GM23248 (cell line): Measurements from ENCODE around the gene IQCC. TPM values are rescaled to one million over a fixed set of nuclear protein-coding genes. Genes with fewer than 3 reads are reported as not detected.
A peak's percentile ranks its signal among the peaks of the same experiment; 100 is the strongest.

Experiments used
- DNase-seq: peaks from one replicate; pipeline ENCODE4 v3.0.0-alpha.2; 2015
- H2AFZ ChIP-seq: fragments of 200-600 bp; sonication (generic); 2 replicates; pipeline ENCODE4 v1.6.1; 2016; ENCODE audit warnings: antibody characterized with exemption
- H3F3A ChIP-seq: fragments of 200-600 bp; sonication (generic); 2 replicates; pipeline ENCODE4 v1.6.1; 2016; ENCODE audit warnings: mild to moderate bottlenecking, antibody characterized with exemption, mixed run types; ENCODE audit not compliant: insufficient read depth
- H3K27ac ChIP-seq: fragments of 200-600 bp; sonication (generic); 2 replicates; pipeline ENCODE4 v1.5.1; 2016; ENCODE audit warnings: mild to moderate bottlenecking
- H3K27me3 ChIP-seq: fragments of 200-600 bp; sonication (generic); replicated peaks from 2 replicates; pipeline ENCODE4 v1.6.1; 2016; ENCODE audit warnings: mild to moderate bottlenecking; ENCODE audit not compliant: insufficient read depth
- H3K36me3 ChIP-seq: fragments of 200-600 bp; sonication (generic); 2 replicates; pipeline ENCODE4 v1.6.1; 2016; ENCODE audit warnings: low read depth, mild to moderate bottlenecking
- H3K4me1 ChIP-seq: fragments of 200-600 bp; sonication (generic); 2 replicates; pipeline ENCODE4 v1.6.1; 2016; ENCODE audit warnings: mild to moderate bottlenecking; ENCODE audit not compliant: insufficient read depth
- H3K4me2 ChIP-seq: fragments of 200-600 bp; sonication (generic); one replicate; pipeline ENCODE4 v1.6.1; 2016; ENCODE audit warnings: mild to moderate bottlenecking; ENCODE audit not compliant: unreplicated experiment
- H3K4me3 ChIP-seq: fragments of 200-600 bp; sonication (generic); 2 replicates; pipeline ENCODE4 v1.5.1; 2016; ENCODE audit warnings: mild to moderate bottlenecking
- H3K79me2 ChIP-seq: fragments of 200-600 bp; sonication (generic); 2 replicates; pipeline ENCODE4 v1.6.1; 2016; ENCODE audit warnings: mild to moderate bottlenecking; ENCODE audit not compliant: insufficient read depth
- H3K9ac ChIP-seq: fragments of 200-600 bp; sonication (generic); 2 replicates; pipeline ENCODE4 v1.6.1; 2016; ENCODE audit warnings: mild to moderate bottlenecking
- H3K9me2 ChIP-seq: fragments of 200-600 bp; sonication (generic); 2 replicates; pipeline ENCODE4 v1.6.1; 2016; ENCODE audit warnings: mixed run types, mild to moderate bottlenecking, moderate library complexity; ENCODE audit not compliant: insufficient read depth
- H3K9me3 ChIP-seq: fragments of 200-600 bp; sonication (generic); one replicate; pipeline ENCODE4 v1.6.1; 2017; ENCODE audit warnings: low read depth
- H4K20me1 ChIP-seq: fragments of 200-600 bp; sonication (generic); 2 replicates; pipeline ENCODE4 v1.6.0; 2016; ENCODE audit not compliant: insufficient read depth
- EZH2 ChIP-seq: fragments of 200-600 bp; sonication (generic); IDR thresholded peaks from 2 replicates; pipeline ENCODE4 v1.6.1; 2018; ENCODE audit warnings: antibody characterized with exemption, mild to moderate bottlenecking; ENCODE audit not compliant: insufficient read depth, poor library complexity, severe bottlenecking
- EZH2phosphoT487 ChIP-seq: fragments of 200-600 bp; sonication (generic); IDR thresholded peaks from 2 replicates; pipeline ENCODE4 v1.6.1; 2018; ENCODE audit warnings: antibody characterized with exemption, moderate library complexity, mild to moderate bottlenecking, low read depth; ENCODE audit not compliant: insufficient read depth
- WGBS, 2 experiments: methylation state at CpG; one replicate each; pipeline ENCODE4 v1.1.6; 2015 to 2017; ENCODE audit warnings: low lambda C conversion rate in 2 of 2, low coverage in 1 of 2; ENCODE audit errors: missing lambda C conversion rate in 2 of 2; 5-methylcytosine and 5-hydroxymethylcytosine counted together
- in situ Hi-C: fragments of 300-500 bp; cut with MboI; formaldehyde crosslinking; loops from 2 replicates; pipeline ENCODE4 v1.15.0; 2020
- polyA plus RNA-seq: library from polyadenylated mRNA; unstranded; fragments of >200 nt; fragmentation: Nextera tagmentation; extraction: Ambion mirVana; gene quantifications from 2 replicates; pipeline ENCODE4 v1.2.1, GENCODE V29; 2016
- total RNA-seq: library from RNA; depleted of rRNA; stranded (reverse); fragments of >200 nt; shearing (Covaris generic); gene quantifications from 2 replicates; pipeline ENCODE4 v1.2.3, GENCODE V29; 2014

The IQCC gene
- total and polyA plus RNA-seq, 2 experiments from 2014 or later = 0.97 to 2.2 TPM

DNA sequence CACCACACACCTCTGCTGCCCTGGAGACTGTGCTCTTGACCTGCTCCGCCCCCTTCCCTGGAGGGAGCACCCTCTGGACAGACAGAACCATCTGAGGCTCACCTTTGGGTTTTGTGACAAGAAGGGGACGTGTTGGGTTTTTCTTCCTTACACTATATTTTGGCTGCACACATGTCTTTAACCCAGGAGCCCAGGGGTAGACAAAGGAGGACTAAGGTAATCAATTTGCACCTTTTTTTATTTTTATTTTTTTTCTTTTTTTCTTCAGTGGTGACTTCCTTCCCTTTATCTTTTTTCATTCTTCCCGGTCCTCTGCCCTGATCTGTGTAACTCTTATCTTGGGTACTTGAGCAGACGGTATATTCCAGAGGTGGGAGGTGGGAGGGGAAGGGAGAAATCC is 34.5 kb upstream of the IQCC start:
- 90 to 100% methylated on average over 4 of the region's 4 CpGs for WGBS, 2 experiments
- in situ Hi-C loops = no loop called here
- no peak overlapping the region for H2AFZ ChIP-seq

DNA sequence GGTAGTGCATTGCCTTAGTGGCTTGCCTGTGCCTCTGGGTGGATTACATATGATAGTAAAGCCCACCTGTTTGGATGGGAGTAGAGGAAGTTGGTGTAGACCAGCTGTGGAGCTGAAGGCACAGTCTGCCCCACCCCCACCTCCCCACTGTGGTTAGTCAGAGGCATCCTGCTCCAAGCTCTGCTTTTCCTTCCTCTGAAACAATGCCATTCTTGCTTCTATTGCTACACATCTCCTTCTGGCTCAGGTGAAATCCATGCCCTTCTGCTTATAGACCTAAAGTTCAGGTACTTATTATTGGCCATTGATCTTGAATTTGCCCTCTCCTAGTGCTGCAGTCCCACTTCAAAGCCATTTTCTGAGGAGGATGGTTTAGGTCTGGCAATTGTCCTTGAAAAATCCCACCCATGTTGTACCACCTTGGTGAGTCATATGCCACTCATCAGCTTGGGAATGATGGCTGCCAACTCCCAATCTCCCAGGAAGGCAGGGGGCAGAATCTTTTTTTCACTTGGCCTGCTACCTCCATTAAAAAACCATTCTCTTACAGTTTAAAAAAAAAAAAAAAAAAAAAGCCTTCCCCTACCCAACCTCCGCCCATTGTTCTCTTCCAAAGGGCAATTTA is 32.7 kb upstream of the IQCC start:
- no peak overlapping the region for H3K4me2 ChIP-seq
- no peaks in the 10 kb centered on the region for H3K27me3 ChIP-seq
- peaks cover 7% of the 10 kb centered on the region; the same call in 1 of the 2 replicates for H3K4me1 ChIP-seq
- in situ Hi-C loops = no loop called here
- TF ChIP-seq EZH2phosphoT487 (no peak), EZH2 (no peak)
- H3K79me2 ChIP-seq = no peaks in the 10 kb centered on the region
- H3K9ac ChIP-seq = no peak overlapping the region
- peaks cover 47% of the 10 kb centered on the region for H3K36me3 ChIP-seq
- H3K27ac ChIP-seq = no peak overlapping the region
- H3K9me3 ChIP-seq = no peaks in the 10 kb centered on the region
- WGBS, 2 experiments = 100% methylated on average over 1 of the region's 1 CpG
- no peaks in the 10 kb centered on the region for H3K9me2 ChIP-seq
- no peaks in the 10 kb centered on the region for H4K20me1 ChIP-seq
- no peak overlapping the region for H2AFZ ChIP-seq
- peak; percentile 51 for DNase-seq
- peaks cover 14% of the 10 kb centered on the region for H3F3A ChIP-seq
- H3K4me3 ChIP-seq = no peak overlapping the region

More for the DNA sequence above, 34.5 kb upstream of the IQCC start:
- no peaks in the 10 kb centered on the region for H3K27me3 ChIP-seq
- no peak for DNase-seq
- H3K36me3 ChIP-seq = peaks cover 57% of the 10 kb centered on the region
- peaks cover 7% of the 10 kb centered on the region; the same call in 1 of the 2 replicates for H3K4me1 ChIP-seq
- H3K4me2 ChIP-seq = no peak overlapping the region
- no peaks in the 10 kb centered on the region for H3K9me2 ChIP-seq
- no peaks in the 10 kb centered on the region for H3K9me3 ChIP-seq
- no peak overlapping the region for H3K9ac ChIP-seq
- no peaks in the 10 kb centered on the region for H3K79me2 ChIP-seq
- H3K4me3 ChIP-seq = no peak overlapping the region
- H3F3A ChIP-seq = no peaks in the 10 kb centered on the region
- no peak overlapping the region for H3K27ac ChIP-seq
- TF ChIP-seq EZH2phosphoT487 (no peak), EZH2 (no peak)
- H4K20me1 ChIP-seq = no peaks in the 10 kb centered on the region

DNA sequence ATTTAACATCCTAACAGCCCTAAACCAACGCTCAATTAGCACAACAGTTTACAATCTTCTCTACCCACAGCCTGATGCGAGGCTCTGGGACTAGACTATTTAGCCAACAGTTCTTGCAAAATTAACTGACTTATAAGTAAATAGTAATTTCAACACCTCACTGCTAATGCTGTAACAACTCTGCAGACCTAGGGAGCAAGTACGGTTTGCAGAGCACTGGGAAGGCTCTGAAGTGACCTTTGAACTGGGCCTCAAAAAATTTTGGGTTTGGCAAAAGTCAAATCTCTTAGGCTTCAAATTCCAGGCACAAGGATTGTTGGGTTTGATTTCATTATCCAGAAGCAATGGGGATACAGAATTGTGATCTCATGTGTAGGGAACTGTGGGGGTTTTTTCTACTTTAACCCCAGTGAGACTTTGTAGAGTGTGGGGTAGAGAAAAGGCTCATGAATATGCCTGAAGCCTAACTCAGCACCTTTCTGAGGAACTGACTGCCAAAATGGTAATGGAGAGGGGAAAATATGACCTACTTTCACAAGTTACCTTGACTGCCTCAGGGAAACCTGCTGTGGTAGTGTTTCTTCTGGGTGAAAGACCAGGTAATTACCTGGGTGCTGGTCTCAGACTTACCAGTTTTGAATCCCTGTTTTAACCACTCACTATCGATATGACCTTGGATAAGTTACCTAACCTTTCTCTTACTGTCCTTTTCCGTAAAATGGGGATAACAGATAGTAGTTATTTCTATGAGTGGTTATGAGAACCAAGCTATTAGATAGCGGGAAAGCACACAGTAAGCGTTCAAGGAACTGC is 26.9 kb upstream of the IQCC start:
- no peaks in the 10 kb centered on the region for H3K9me3 ChIP-seq
- TF ChIP-seq EZH2 (no peak), EZH2phosphoT487 (no peak)
- H4K20me1 ChIP-seq = no peaks in the 10 kb centered on the region
- no peak for DNase-seq
- peaks cover 11% of the 10 kb centered on the region; the same call in 1 of the 2 replicates for H3K36me3 ChIP-seq
- no peaks in the 10 kb centered on the region for H3K27me3 ChIP-seq
- H3F3A ChIP-seq = peaks cover 47% of the 10 kb centered on the region
- H3K27ac ChIP-seq = peak overlapping the region; percentile 99
- H3K79me2 ChIP-seq = peaks cover 36% of the 10 kb centered on the region
- H3K4me2 ChIP-seq = peak overlapping the region; percentile 81
- H3K9ac ChIP-seq = peak overlapping the region; percentile 99
- H3K9me2 ChIP-seq = no peaks in the 10 kb centered on the region
- in situ Hi-C loops = no loop called here
- H2AFZ ChIP-seq = peak overlapping the region; percentile 91
- 82% methylated on average over 7 of the region's 7 CpGs for WGBS, 2 experiments
- H3K4me1 ChIP-seq = peaks cover 19% of the 10 kb centered on the region
- H3K4me3 ChIP-seq = peak overlapping the region; percentile 92

DNA sequence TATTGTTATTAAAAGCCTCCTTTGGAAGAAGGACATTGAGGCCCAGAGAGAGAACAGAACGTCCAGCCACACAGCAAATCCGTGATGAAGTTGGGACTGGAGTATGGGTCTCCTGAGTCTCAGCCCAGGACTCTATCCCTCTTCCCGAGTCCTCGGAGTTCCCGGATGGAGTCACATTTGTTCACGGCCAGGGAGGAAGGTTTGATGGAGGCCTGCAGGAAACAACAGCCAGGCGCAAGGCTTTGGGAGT is 26.4 kb upstream of the IQCC start:
- DNase-seq = no peak
- Histone ChIP-seq H3K4me3 (peak overlapping the region; percentile 92), H3F3A (peaks cover 47% of the 10 kb centered on the region), H3K36me3 (peaks cover 11% of the 10 kb centered on the region; the same call in 1 of the 2 replicates), H3K9ac (peak overlapping the region; percentile 99), H3K79me2 (peaks cover 41% of the 10 kb centered on the region), H3K27ac (peak overlapping the region; percentile 99), H3K9me3 (no peaks in the 10 kb centered on the region), H2AFZ (peak overlapping the region; percentile 91), H3K4me2 (peak overlapping the region; percentile 81), H4K20me1 (no peaks in the 10 kb centered on the region), H3K9me2 (no peaks in the 10 kb centered on the region), H3K4me1 (peaks cover 24% of the 10 kb centered on the region), H3K27me3 (no peaks in the 10 kb centered on the region)
- 13% methylated on average over 7 of the region's 7 CpGs for WGBS, 2 experiments
- in situ Hi-C loops = no loop called here
- TF ChIP-seq EZH2phosphoT487 = no peak
- no peak for TF ChIP-seq EZH2
